ENCODE data around the gene STPG4.

GRCh38 chr2:47086054-47086471 is 69.0 kb downstream of the STPG4 start:
- TF ChIP-seq CTCF (IDR thresholded peaks at IDR 0.05; ENCODE audit: control extremely low read depth in 1 of 3, insufficient read depth in 1 of 3, low read depth in 1 of 3, low read length in 3 of 3) (no peak), EP300 (IDR thresholded peaks at IDR 0.05; ENCODE audit: borderline replicate concordance in 1 of 2, low read depth in 2 of 2, low read length in 2 of 2) (no peak), SIN3A (conservative IDR thresholded peaks at IDR 0.05 in 1 of 2, IDR thresholded peaks at IDR 0.05 in 1 of 2; ENCODE audit: low read depth in 1 of 2, low read length in 2 of 2) (no peak), CHD2 (IDR thresholded peaks at IDR 0.05; ENCODE audit: low read length) (no peak), EZH2 (IDR thresholded peaks at IDR 0.05; ENCODE audit: low read depth, low read length, severe bottlenecking) (no peak), TCF12 (IDR thresholded peaks at IDR 0.05; ENCODE audit: low read depth, low read length) (no peak), NRF1 (IDR thresholded peaks at IDR 0.05; ENCODE audit: low read depth, low read length) (no peak), SRF (IDR thresholded peaks at IDR 0.05; ENCODE audit: low read depth, low read length) (no peak)

All from H1 (cell line).